NCI-H146 treated with DMSO at 0.1 percent for 48 hours (cell line): ENCODE data around the gene C2orf66.

Experiments
- DNase-seq: peaks from one replicate; lab custom pipeline; 2025; ENCODE audit not compliant: unreplicated experiment; lab: John Stamatoyannopoulos, UW

Gene C2orf66

GRCh38 chr2:196809260-196809659, at the start of gene C2orf66:
Gene C2orf66, minus strand, starts transcription at chr2:196809355. Its CDS starts 19 bp downstream, at chr2:196809336.
- no peak for DNase-seq

GRCh38 chr2:196854629-196855028, 45.5 kb upstream of the C2orf66 start:
- no peak for DNase-seq

DNA sequence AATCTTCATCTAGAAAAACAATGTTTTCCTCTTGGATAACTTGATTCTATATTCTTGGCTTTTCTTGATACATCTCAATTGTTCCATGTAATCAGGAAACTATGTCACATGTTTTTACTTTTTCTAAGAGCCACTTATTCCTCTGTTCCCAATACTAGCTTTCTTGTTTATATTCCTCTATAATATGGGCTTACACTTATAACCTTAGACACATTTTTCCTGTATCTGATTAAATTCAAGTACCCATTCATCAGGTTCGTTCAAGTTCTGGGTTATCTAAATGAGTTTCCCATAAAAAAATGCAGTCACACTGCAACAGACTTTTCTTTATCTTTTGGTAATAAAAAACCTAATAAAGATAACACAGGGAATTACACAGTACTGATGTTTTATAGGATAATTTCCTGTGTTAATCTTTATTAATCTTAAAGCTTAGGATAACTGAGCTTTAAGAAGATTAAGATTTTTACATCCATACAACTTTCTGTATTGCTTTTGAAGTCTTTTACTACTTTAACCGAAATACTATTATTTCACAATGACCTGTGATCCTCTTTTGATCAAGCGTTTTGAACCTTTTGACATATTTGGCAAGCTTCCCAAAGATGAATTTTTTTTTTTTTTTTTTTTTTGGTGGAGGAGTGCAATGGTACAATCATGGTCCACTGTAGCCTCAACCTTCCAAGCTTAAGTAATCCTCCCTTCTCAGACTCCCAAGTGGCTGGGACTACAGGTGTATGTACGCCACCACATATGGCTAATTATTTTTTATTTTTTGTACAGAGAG, 44.3 kb upstream of the C2orf66 start:
- no peak for DNase-seq

GRCh38 chr2:196851088-196851487, 41.9 kb upstream of the C2orf66 start:
- DNase-seq: no peak

GRCh38 chr2:196849895-196850294, 40.7 kb upstream of the C2orf66 start:
- DNase-seq: no peak

DNA sequence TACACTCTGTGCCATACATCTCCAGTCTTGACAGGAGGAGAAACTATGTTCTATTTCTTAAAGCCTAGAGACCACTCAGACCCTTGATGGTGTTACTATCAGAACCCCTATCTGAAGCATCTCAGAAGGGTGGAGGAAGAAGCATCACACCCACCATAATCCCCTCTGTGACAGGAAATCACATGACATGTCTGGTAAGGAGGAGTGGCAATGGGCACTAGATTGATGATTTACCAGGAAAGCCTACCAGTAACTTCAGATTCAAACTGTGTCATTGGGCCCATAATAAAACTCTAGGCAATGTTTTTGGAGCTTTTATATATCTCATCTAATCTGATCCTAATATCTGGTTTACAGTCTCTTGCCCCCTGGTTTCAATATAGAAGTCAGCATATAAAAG, 37.1 kb upstream of the C2orf66 start:
- DNase-seq: no peak

DNA sequence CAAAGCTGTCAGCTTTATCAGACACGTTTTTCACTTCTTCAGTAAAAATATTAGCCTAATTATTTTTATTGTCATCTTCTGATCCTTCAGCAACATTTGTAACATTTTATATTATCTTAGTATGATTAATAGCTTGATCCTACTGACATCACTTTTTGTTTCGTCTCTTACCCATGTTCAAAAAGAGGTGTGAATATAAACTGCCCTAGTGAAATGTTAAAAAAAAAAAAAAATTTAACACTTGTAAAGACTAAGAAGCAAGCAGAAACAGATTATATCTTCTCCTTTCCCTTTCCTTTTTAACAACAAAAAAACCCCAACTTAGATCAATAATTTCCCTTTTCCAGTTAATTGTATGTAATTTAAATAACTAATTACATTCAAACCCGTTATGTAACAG, 36.2 kb upstream of the C2orf66 start:
- DNase-seq: no peak

DNA sequence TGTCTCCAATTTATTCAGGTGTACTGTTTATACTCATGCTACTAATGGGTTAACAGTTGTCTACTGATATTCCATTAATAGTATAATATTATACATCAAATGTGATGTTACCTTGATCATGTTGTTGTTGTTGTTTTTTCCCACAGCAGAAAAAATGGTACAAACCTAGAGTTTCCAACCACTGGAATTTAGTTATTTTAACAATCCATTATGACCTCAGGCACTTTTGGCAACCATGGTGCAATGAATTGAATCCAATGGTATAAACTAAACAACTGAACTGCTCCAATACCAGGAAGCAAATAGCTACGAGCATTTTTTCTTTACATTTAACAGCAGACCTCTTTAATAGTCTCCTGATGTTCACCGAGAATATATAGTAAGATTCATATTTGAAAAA, 31.0 kb upstream of the C2orf66 start:
- no peak for DNase-seq

DNA sequence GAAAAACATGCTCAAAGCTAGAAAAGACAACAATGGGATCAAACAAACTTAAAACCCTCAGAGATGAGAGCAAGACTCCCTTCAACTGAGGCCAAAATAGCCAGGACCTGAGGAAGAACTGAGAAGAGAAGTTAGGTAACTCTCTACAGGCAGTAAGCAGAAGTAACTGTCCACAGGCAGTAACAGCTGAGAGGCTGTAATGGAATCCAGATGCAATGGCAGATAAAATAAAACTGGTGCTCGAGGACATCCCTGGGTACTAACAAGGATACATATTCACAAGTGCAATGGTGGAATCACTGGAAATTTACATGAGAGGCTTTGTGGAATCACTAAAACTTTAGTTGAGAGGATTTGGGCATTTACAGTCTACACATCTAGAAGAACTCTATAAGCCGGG, 30.4 kb upstream of the C2orf66 start:
- no peak for DNase-seq

- DNase-seq: no peak
Measured at GRCh38 chr2:196836440-196836839, 27.3 kb upstream of the C2orf66 start.

DNA sequence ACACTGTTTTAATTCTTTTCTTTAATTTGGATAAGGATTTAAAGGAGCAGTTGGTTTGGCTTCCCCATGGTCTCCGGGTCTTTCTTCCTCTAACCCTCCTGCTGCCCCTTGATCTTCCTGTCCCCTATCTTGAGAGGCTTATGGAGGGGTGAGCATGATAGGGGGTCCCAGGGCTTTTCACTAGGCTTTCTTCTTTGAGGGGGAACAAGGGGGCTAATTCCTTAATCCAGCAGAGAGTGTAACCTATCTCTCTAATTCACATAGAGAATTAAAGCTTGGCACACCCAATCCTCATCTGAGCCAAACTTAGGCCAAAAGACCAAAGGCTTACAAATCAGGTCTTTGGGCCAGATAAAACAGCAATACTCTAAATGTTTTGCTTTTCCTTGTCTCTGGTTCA, 21.5 kb upstream of the C2orf66 start:
- no peak for DNase-seq

DNA sequence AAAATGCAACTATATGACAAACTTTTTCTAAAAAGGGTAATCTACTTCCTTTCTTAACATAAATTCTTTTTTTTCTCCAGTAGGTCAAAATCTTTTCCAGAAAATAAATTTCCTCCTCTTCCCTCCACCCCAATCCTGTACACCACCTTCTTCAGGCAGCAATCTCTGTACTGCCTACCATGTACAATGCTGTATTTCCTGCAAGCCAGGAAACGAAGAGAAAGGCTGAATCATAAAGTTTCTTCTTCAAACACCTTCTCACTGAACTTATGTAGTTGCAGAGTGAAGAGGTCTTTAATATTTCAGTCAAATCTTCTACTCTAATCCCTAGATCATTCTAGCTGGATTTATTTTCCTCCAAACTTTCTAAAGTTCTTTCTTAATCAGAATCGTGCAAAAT, 18.2 kb upstream of the C2orf66 start:
- DNase-seq: no peak

GRCh38 chr2:196823750-196824522, 14.8 kb upstream of the C2orf66 start:
- DNase-seq: no peak

DNA sequence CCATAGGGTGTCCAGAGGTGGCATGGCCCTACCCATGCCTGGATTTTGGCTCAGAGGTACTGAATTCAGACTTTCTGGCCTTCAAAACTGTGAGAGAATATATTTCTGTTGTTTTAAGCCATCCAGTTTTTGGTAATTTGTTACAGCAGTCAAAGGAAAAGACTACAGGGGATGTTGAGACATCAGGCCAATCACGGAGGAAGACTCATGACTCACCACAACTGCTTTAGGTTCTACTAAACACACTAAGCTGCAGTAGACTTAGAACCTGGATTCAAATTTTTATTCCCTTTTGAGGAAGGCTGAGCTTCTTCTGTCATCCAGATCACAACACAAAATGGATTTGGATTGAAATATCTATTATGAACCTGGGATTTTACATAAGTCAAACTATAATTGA, 12.0 kb upstream of the C2orf66 start:
- DNase-seq: no peak

DNA sequence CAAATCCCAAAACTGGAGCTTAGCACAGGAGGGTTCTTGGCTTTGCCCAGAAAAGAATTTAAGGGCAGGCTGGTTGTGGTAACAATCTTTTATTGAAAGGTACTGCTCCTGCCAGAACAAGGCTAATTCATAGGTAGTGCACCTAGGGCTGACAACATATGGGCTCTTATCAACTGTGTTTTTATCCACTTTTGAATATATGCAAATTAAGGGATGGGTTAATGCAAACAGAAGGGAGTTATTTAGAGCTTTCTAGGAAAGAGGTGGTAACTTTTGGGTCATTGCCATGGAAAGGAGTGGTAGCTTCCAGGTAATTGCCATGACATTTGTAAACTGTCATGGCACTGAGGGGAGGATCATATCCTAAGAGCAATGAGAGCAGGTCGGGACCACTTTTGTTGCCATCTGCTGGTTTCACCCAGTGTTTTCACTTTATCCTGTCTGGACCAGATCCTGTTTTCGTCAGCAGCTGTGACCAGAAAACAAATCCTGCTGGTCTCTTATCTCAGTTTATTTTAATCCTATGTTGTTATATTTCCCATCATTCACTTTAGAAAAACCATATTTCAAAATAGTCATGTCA, 981 bp downstream of the C2orf66 start:
- DNase-seq: no peak

DNA sequence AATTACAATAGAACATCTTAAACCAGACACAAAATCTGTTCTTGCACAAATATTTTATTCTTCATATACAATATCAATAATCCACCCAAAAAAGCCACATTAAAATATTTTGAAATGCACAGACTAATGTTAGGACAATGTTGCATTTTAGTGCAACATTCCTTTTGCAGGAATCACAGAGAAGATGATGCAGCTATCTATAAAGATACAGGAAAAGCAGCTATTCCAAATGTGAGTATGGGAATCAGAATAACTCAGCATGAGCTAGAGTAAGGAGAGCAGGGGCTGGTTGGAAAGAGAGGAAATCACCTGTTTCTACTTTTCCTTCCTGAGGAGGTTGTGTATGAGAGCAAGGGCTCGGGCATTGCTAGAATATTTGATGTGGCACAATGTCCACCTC, 4.8 kb downstream of the C2orf66 start:
- DNase-seq: no peak

DNA sequence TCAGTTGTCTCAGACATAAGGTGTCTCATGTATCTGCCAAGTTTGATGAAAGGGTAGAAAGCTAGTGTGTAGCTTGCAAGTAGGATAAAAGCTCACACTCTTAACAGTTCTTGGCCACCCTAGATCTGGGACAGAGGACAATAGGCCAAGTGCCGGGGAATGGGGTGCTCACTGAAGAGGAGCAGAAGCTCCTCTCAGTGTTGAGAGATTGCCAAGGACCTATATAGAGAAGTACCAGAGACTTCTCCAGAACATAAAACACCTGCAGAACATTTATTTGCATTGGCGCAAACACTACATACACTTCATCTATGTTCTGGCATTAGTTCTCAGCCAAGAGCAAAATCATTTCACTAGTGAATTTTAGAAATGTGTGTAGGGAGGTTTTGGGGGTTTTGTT, 6.8 kb downstream of the C2orf66 start:
- no peak for DNase-seq

DNA sequence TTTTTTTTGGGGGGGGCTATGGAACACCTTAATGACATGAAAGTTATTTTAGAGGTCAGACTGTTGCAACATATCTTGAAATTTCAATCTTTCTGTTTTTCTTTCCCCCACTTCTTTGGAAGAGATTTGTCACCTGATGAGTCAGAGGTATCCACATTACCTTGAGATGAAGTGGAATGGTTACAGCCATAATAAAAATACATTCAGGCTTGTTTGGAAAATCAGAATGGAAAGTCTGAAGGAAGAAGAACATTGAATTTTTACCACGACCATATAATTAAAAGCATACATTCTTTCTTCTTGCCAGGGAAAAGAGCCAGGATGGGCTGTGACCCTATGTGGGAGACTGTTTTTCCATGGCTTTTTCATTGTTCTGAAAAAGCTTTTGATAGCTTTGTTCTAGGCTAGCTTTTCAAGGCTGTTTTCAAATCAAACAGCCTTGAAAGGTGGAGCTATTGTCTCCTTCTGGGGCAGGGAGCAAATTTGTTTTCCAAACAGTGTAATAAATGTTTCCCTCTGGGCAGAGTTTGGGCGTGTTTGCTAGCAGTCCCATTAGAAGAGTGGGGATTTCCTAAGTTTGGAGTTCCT, 7.4 kb downstream of the C2orf66 start:
- no peak for DNase-seq

DNA sequence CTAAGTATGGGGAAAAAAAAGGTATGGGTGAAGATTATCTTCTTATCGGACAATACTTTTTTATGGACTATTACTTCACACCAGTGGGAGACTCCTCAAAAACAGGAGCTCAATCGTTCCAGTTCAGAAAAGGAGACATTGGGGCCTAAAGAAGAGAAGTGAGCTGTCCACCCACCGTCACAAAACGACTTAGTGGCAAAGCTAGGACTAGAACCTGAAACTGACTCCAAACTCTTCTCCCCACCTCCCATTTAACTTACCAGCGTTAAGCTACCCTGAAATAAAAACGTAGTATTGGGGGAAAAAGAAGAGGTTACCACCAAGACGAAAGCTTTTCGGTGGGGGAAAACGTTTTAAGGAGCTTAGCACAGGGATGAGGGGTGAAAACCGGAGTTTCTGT, 10.2 kb downstream of the C2orf66 start:
- DNase-seq: no peak

- no peak for DNase-seq
Measured at GRCh38 chr2:196792865-196793264, 16.3 kb downstream of the C2orf66 start.

GRCh38 chr2:196783431-196784094, 25.6 kb downstream of the C2orf66 start:
- DNase-seq: no peak
